Islet of Langerhans (tissue), 1 donor: ENCODE results near the gene SP9.

Experiments
- FAIRE-seq: peaks from one replicate; lab custom pipeline; 2011; peaks lifted over from hg19 to GRCh38; lab: Jason Lieb, UNC

SP9 gene

GRCh38 chr2:174334781-174335251 is at the start of gene SP9:
TSS of gene SP9 (plus strand) at chr2:174334954. CDS start at chr2:174335093, 139 bp downstream.
- FAIRE-seq, result no peak

GRCh38 chr2:174286172-174286571 is 48.6 kb upstream of the SP9 start:
- FAIRE-seq, result no peak

DNA sequence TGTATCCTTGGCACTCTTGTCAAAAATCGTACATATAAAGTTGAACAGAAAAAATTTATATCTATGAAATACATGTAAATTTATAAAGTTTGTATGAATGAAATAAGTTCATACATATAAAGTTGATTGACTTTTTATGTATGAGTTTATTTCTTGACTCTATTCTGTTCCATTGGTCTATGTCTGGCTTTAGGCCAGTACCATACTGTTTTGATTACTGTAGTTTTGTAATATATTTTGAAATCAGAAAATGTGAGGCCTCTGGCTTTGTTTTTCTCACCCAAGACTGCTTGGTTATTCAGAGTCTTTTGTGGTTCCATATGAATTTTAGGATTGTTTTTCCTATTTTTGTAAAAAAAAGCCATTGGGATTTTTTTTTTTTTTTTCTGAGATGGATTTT is 41.8 kb upstream of the SP9 start:
- FAIRE-seq, result no peak

- no peak for FAIRE-seq
Observed at GRCh38 chr2:174300114-174300513, 34.6 kb upstream of the SP9 start.

- FAIRE-seq, result no peak
Observed at GRCh38 chr2:174312581-174313234, 22.0 kb upstream of the SP9 start.

- FAIRE-seq, result no peak
Observed at GRCh38 chr2:174322149-174322548, 12.6 kb upstream of the SP9 start.

DNA sequence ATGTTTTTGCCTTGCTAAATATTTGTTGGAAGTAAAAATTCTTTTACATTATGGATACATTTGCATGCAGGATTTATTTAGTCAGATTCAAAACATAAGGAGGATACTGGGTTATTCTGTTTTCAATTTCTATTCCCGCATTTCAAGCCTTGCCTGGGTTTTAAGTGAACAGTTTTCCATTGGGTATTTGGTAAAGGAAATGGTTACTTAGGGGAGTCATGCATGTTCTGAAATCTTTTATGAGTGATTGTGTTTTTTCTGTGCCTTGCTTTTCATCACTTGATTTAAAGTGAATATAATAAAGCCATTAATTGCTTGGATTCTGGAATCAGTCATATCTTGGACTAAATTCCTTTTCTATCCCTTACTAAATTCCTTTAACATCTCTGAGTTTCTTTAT is 12.0 kb upstream of the SP9 start:
- no peak for FAIRE-seq

DNA sequence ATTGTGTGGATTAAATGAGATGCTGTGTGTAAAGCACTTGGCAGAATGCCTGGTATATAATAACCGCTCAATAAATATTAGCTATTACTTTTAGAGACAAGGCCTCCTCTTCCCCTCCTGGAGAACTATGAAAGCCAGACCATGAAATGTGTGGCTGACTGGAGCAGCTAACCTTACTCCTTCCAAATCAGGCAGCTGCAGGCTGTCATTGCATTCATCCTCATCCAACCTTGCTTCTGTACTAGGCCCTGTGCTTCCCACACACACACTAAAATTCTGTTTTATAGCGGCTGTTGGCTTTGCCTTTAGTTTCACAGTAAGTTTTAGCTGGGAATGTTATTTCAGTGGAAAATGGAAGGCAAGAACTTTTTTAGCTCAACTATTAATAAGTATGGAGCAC is 10.2 kb upstream of the SP9 start:
- no peak for FAIRE-seq

GRCh38 chr2:174325373-174326160 is 9.2 kb upstream of the SP9 start:
- no peak for FAIRE-seq

DNA sequence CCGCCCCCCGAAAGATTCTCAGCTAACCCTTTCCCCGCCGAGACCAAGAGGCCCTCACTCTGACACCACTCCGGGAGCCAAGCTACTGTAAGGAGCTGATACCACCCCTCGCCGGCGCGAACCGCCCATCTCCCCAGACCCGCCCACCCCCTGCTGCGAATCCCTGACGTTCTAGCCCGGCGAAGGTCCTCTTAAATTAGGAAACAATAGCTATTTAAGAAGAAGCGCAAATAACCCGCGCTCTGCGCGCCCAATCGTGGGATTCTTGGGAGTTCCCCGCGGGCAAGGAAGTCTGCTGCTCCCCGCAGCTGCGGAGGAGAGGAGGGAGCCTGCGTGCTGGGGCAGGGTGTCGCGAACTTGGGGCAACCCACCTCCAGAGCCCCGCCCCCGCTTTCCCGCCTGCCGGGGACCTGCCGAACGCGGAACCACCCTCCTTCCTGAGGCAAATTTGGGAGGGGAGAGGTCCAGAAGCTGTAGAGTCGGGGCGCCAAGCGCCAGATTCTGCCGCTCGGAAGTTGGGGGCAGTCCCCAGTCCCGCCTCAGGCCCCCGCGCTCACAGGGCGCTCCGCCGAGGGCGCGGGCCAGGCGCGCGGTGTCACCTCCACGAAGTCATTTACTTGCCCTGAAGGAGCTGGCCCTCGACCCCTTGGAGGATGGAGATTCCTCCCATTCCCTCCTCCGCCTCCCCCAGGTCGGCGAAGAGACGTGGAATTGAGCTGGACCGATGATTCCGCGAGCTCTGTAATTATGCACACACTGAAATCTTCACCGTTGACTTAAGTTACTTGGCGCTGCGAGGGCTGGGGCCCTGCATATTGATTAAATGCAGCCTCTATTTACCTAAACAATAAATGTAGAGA is 8.4 kb upstream of the SP9 start:
- no peak for FAIRE-seq

GRCh38 chr2:174327021-174327840 is 7.5 kb upstream of the SP9 start:
- no peak for FAIRE-seq

DNA sequence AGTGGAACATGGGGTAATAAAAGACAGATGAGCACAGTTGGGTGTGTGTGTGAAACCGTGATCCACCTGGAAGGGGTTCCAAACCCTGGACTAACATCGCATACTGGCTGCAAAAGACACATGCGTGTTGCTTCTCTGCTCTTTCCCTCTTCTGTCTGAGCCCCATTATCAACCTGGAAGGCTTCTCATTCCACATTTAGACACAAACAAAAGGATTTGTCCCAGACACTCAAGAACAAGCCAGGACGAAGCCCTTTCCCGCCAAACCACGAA is 7.0 kb upstream of the SP9 start:
- FAIRE-seq, result no peak

DNA sequence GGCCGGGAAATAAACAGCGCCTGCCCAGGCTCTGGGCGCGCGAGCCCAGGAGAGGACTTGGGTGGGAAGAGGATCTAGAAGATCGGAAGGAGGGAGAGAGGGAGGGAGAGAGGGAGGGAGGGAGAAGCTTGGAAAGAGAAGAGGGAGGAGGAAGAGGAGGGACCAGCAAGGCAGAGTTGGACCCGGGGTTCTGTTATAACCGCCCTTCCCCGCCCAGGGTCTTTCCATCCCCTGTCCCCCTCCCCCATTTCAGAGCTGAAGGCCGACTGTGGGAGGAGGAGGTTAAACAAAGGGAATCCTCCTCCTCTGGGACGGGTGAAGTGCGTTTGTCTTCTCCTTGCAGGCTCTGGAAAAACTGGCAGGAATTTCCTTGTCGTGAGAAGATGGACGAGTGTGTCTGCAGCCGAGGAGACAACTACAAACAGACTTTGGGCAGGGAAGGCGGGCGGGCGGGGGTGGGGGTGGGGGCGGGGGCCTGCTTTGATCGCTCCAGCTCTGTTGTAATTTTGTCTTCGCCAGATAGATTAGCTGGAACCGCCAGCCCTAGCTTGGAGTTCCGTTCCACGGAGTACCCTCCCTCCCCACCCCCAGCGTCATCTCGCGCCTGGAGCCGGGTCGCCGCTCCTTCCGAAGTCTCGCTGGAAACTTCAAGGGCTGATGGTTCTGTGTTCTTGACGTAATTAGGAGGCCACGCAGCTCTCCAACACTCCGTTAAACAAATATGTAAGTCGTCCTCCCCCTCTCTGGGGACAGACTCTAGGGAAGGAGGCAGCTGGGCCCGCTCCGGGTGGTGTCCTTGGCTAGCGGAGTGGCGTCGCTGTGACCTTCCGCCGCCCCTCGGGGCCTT is 6.4 kb upstream of the SP9 start:
- no peak for FAIRE-seq

GRCh38 chr2:174328961-174329715 is 5.6 kb upstream of the SP9 start:
- FAIRE-seq, result no peak

GRCh38 chr2:174330945-174331594 is 3.7 kb upstream of the SP9 start:
- no peak for FAIRE-seq

- no peak for FAIRE-seq
Observed at GRCh38 chr2:174331595-174332216, 3.0 kb upstream of the SP9 start.

DNA sequence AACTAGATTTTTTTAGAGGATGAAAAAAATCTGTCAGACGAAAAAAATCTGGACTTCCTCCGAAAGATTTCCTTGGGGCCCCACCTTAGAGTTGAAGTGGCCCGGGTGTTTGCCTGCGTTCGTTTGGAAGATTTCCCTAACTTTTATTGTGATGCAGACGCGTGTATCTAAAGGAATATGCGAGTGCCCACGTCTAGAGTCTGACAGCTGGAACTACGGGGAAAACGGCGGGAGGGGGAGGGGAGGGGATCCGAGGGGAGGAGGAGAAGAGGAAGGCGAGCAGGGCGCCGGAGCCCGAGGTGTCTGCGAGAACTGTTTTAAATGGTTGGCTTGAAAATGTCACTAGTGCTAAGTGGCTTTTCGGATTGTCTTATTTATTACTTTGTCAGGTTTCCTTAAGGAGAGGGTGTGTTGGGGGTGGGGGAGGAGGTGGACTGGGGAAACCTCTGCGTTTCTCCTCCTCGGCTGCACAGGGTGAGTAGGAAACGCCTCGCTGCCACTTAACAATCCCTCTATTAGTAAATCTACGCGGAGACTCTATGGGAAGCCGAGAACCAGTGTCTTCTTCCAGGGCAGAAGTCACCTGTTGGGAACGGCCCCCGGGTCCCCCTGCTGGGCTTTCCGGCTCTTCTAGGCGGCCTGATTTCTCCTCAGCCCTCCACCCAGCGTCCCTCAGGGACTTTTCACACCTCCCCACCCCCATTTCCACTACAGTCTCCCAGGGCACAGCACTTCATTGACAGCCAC is 2.4 kb upstream of the SP9 start:
- FAIRE-seq, result no peak

- FAIRE-seq, result no peak
Observed at GRCh38 chr2:174333017-174333371, 1.8 kb upstream of the SP9 start.
